Neural cell (in vitro differentiated cells): ENCODE data around the gene PRICKLE3. TPM values are rescaled to one million over a fixed set of nuclear protein-coding genes. Genes with fewer than 3 reads are reported as not detected.

ENCODE experiments used
- H2AFZ ChIP-seq: fragments of 200-600, 300-800 bp; sonication (generic), shearing (Covaris generic); 2 replicates; pipeline ENCODE4 v1.6.0; 2014; ENCODE audit warnings: low read depth, mild to moderate bottlenecking, antibody characterized with exemption, low read length, moderate library complexity
- H3F3A ChIP-seq: fragments of 200-600 bp; shearing (Covaris generic); 2 replicates; pipeline ENCODE4 v1.6.1; 2016; ENCODE audit warnings: mild to moderate bottlenecking, moderate library complexity, mixed read lengths, antibody characterized with exemption, low read length; ENCODE audit not compliant: insufficient read depth, poor library complexity, severe bottlenecking
- H3K27ac ChIP-seq: fragments of 200-600, 300-800 bp; sonication (generic), shearing (Covaris generic); 2 replicates; pipeline ENCODE4 v1.5.1; 2014; ENCODE audit warnings: mild to moderate bottlenecking, low read length, moderate library complexity
- H3K27me3 ChIP-seq: fragments of 300-800, 200-600 bp; sonication (generic), shearing (Covaris generic); 2 replicates; pipeline ENCODE4 v1.6.0; 2014; ENCODE audit warnings: mild to moderate bottlenecking, low read depth, low read length, moderate library complexity; ENCODE audit not compliant: insufficient read depth
- H3K36me3 ChIP-seq: fragments of 300-800, 200-600 bp; sonication (generic), shearing (Covaris generic); 2 replicates; pipeline ENCODE4 v1.5.1; 2014; ENCODE audit warnings: mild to moderate bottlenecking, antibody characterized with exemption, low read length, moderate library complexity; ENCODE audit not compliant: insufficient read depth
- H3K4me2 ChIP-seq: fragments of 300-800, 200-600 bp; sonication (generic), shearing (Covaris generic); 2 replicates; pipeline ENCODE4 v1.6.0; 2014; ENCODE audit warnings: mild to moderate bottlenecking, low read length
- H3K4me3 ChIP-seq: fragments of 300-800, 200-600 bp; sonication (generic), shearing (Covaris generic); 2 replicates; pipeline ENCODE4 v1.5.1; 2014; ENCODE audit warnings: mild to moderate bottlenecking, low read length, moderate library complexity
- H3K79me2 ChIP-seq: fragments of 200-600 bp; shearing (Covaris generic); replicated peaks from 2 replicates; pipeline ENCODE4 v1.6.0; 2014; ENCODE audit warnings: mild to moderate bottlenecking, low read length, moderate library complexity; ENCODE audit not compliant: insufficient read depth
- H3K9ac ChIP-seq: fragments of 300-800, 200-600 bp; sonication (generic), shearing (Covaris generic); 2 replicates; pipeline ENCODE4 v1.6.1; 2016; ENCODE audit warnings: mild to moderate bottlenecking, low read length, mixed read lengths
- H3K9me2 ChIP-seq: fragments of 200-600 bp; shearing (Covaris generic); 2 replicates; pipeline ENCODE4 v1.6.1; 2016; ENCODE audit warnings: mild to moderate bottlenecking, low read length, mixed read lengths; ENCODE audit not compliant: insufficient read depth
- H3K9me3 ChIP-seq: fragments of 200-600, 300-800 bp; sonication (generic), shearing (Covaris generic); 2 replicates; pipeline ENCODE4 v1.6.1; 2016; ENCODE audit warnings: mild to moderate bottlenecking, mixed run types, low read length, moderate library complexity, mixed read lengths
- H4K20me1 ChIP-seq: fragments of 200-600 bp; shearing (Covaris generic); 2 replicates; pipeline ENCODE4 v1.6.1; 2016; ENCODE audit warnings: mild to moderate bottlenecking, mixed run types; ENCODE audit not compliant: insufficient read depth
- CTCF ChIP-seq: fragments of 450-650 bp; IDR thresholded peaks from 2 replicates; pipeline ENCODE4 v1.5.1; 2014; ENCODE audit warnings: antibody characterized with exemption, mild to moderate bottlenecking, moderate library complexity; ENCODE audit not compliant: poor library complexity, severe bottlenecking
- EP300 ChIP-seq: fragments of 450-650 bp; conservative IDR thresholded peaks from 2 replicates; pipeline ENCODE4 v1.6.1; 2014; ENCODE audit warnings: antibody characterized with exemption, mild to moderate bottlenecking, moderate library complexity; ENCODE audit not compliant: poor library complexity, severe bottlenecking
- EZH2 ChIP-seq: fragments of 200-600, 300-800 bp; shearing (Covaris generic), sonication (generic); IDR thresholded peaks from 2 replicates; pipeline ENCODE4 v1.6.1; 2014; ENCODE audit warnings: antibody characterized with exemption, low read length, borderline replicate concordance, mild to moderate bottlenecking; ENCODE audit not compliant: insufficient read depth, poor library complexity, severe bottlenecking
- MXI1 ChIP-seq: fragments of 450-650 bp; conservative IDR thresholded peaks from 2 replicates; pipeline ENCODE4 v1.6.1; 2014; ENCODE audit warnings: antibody characterized with exemption, mild to moderate bottlenecking; ENCODE audit not compliant: poor library complexity, severe bottlenecking
- POLR2AphosphoS5 ChIP-seq: IDR thresholded peaks from 2 replicates; pipeline ENCODE4 v1.6.1; 2012
- RAD21 ChIP-seq: fragments of 450-650 bp; conservative IDR thresholded peaks from 2 replicates; pipeline ENCODE4 v1.6.1; 2014; ENCODE audit warnings: antibody characterized with exemption, mild to moderate bottlenecking, moderate library complexity
- REST ChIP-seq: IDR thresholded peaks from 2 replicates; pipeline ENCODE4 v1.6.1; 2012; ENCODE audit warnings: borderline replicate concordance
- SMC3 ChIP-seq: fragments of 450-650 bp; conservative IDR thresholded peaks from 2 replicates; pipeline ENCODE4 v1.6.1; 2014; ENCODE audit warnings: antibody characterized with exemption, mild to moderate bottlenecking, moderate library complexity; ENCODE audit not compliant: poor library complexity
- TAF1 ChIP-seq: IDR thresholded peaks from 2 replicates; pipeline ENCODE4 v1.6.1; 2012; ENCODE audit warnings: low read depth
- polyA plus RNA-seq: library from polyadenylated mRNA; depleted of rRNA; stranded (reverse); fragments of >200 nt; gene quantifications from 2 replicates; pipeline ENCODE4 v1.2.3, GENCODE V29; 2014

PRICKLE3 gene
- polyA plus RNA-seq, 1 donor from 2014 or later = 0.45 TPM

DNA sequence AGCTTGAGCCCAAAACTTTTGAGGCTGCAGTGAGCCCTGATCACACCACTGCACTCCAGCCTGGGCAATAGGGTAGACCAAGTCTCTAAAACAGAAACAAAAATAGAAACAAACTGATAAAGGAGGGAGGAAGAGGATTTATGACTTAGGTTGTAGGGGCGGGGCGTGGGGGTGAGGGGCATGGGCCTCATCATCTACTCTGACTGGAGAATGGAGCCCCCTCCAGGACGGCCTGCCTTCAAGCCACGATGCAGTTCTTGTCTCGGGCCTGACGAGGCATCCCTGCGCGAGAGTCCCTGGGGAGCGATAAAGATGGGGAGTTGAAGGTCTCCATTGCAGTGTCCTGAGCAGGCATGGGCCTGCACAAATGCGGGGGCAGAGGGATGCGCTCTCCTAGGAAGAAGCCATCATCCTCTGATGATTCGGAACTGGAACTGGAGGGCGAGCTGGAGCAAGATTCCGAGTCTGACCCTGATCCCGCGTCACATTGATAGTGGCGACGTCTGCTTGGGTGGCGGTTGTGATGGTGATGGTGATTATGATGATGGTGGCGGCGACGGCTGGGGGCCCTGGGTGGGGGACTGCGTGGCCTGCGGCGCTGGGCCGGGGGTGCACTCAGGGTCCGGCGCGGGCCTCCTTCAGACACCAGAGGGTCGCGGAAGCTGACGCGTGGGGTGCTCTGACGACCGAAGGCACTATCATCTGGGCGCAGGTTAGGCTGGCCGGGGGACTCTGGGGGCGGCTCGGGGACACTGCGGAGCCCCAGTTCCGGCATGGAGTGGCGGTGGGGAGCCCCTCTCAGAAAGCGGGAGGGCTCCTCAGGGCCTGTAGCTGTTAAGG, 10.5 kb downstream of the PRICKLE3 start:
- Histone ChIP-seq H3K36me3 (no peaks in the 10 kb centered on the region), H3K27ac (no peak overlapping the region), H3K27me3 (peaks cover 22% of the 10 kb centered on the region)

GRCh38 chrX:49174723-49175122, 11.4 kb downstream of the PRICKLE3 start:
- no peak overlapping the region for H3K4me3 ChIP-seq
- H3F3A ChIP-seq = no peaks in the 10 kb centered on the region
- H3K36me3 ChIP-seq = no peaks in the 10 kb centered on the region
- no peak overlapping the region for H3K27ac ChIP-seq
- H3K4me2 ChIP-seq = no peak overlapping the region
- H3K27me3 ChIP-seq = peaks cover 22% of the 10 kb centered on the region
- H4K20me1 ChIP-seq = no peaks in the 10 kb centered on the region
- H2AFZ ChIP-seq = no peak overlapping the region
- H3K79me2 ChIP-seq = no peaks in the 10 kb centered on the region
- no peaks in the 10 kb centered on the region for H3K9me3 ChIP-seq
- H3K9ac ChIP-seq = no peak overlapping the region
- H3K9me2 ChIP-seq = no peaks in the 10 kb centered on the region
- TF ChIP-seq CTCF (no peak), REST (no peak), TAF1 (no peak), MXI1 (no peak), EP300 (no peak)

More for the DNA sequence above, 10.5 kb downstream of the PRICKLE3 start:
- TF ChIP-seq SMC3 (no peak), TAF1 (no peak), RAD21 (no peak), POLR2AphosphoS5 (no peak), EZH2 (no peak), MXI1 (no peak), EP300 (no peak), CTCF (no peak), REST (no peak)
- no peaks in the 10 kb centered on the region for H3K79me2 ChIP-seq
- H3K9me3 ChIP-seq = no peaks in the 10 kb centered on the region
- H3K9ac ChIP-seq = no peak overlapping the region
- no peak overlapping the region for H2AFZ ChIP-seq
- H4K20me1 ChIP-seq = no peaks in the 10 kb centered on the region
- no peak overlapping the region for H3K4me2 ChIP-seq
- no peaks in the 10 kb centered on the region for H3K9me2 ChIP-seq
- H3F3A ChIP-seq = no peaks in the 10 kb centered on the region
- no peak overlapping the region for H3K4me3 ChIP-seq
